ENCODE results near the gene GCN1. TPM values are rescaled to one million over a fixed set of nuclear protein-coding genes. Genes with fewer than 3 reads are reported as not detected.
A peak's percentile ranks its signal among the peaks of the same experiment; 100 is the strongest.

GCN1 gene
- total RNA-seq, 6 experiments from 2014 or later = 76.5 to 102 (median 83.1) TPM

DNA sequence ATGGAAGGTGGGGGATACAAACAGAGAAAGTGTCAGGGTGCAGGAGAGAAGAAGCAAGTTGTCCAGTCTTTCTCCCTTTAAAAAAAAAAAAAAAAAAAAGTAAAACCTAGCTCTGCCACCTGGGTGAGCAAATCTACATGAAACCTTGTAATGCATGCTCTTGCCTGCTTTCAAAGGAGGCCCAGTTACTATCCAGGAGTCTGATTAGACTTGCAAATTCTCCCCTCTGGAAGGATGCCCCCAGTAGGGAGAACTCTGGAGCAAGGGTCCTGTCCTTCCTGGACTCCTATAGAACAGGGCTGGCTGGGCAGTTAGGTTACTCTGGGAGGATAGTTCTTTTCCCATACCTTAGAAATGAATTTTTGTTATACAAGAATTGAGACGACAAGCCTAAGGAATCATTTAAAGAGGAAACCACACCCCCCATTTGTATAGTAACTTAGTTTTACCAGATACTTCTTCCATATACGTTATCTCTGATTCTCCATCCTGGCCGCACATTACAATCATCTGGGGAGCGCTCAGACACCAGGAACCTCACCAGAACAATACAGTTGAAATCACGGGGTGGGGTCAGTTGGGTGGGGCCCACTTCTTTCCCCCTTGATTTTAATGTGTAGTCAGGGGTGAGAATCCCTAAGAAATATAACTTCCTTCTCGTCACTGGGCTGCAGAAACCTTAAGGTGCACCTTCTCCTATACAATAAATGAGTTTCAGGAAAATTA is 108.4 kb downstream of the GCN1 start:
- Mint-ChIP-seq H3K9me3 (no peaks in the 10 kb centered on the region), H3K4me3 (peak overlapping the region; percentile 88), H3K27me3 (ENCODE audit: insufficient read depth) (peaks cover 12% of the 10 kb centered on the region)

DNA sequence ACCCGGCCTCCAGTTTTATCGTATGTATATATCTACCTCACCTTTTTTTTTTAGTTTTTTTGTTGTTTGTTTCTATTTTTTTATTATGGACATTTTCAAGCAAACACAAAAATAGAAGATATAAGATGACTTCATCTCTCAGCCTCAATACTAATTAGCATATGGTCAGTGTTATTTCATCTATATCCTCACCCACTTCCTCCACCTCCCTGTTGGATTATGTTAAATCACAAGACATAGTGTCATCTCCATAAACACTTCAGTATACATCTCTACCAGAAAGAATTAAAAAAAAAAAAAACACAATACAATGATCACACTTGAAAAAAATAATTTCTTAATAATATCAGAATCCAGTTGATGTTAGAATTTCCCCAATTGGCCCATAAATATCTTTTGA is 112.9 kb downstream of the GCN1 start:
- peaks cover 21% of the 10 kb centered on the region for H3K27me3 Mint-ChIP-seq (ENCODE audit: insufficient read depth)
- no peak overlapping the region for H3K4me3 Mint-ChIP-seq
- TF ChIP-seq, protein P1, sequence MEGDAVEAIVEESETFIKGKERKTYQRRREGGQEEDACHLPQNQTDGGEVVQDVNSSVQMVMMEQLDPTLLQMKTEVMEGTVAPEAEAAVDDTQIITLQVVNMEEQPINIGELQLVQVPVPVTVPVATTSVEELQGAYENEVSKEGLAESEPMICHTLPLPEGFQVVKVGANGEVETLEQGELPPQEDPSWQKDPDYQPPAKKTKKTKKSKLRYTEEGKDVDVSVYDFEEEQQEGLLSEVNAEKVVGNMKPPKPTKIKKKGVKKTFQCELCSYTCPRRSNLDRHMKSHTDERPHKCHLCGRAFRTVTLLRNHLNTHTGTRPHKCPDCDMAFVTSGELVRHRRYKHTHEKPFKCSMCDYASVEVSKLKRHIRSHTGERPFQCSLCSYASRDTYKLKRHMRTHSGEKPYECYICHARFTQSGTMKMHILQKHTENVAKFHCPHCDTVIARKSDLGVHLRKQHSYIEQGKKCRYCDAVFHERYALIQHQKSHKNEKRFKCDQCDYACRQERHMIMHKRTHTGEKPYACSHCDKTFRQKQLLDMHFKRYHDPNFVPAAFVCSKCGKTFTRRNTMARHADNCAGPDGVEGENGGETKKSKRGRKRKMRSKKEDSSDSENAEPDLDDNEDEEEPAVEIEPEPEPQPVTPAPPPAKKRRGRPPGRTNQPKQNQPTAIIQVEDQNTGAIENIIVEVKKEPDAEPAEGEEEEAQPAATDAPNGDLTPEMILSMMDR (IDR thresholded peaks at IDR 0.05) = no peak
- H3K27ac Mint-ChIP-seq = no peak overlapping the region
- H3K9me3 Mint-ChIP-seq = no peaks in the 10 kb centered on the region
- DNase-seq = no peak
- no peaks in the 10 kb centered on the region for H3K36me3 Mint-ChIP-seq (ENCODE audit: low read depth)
- H3K4me1 Mint-ChIP-seq (ENCODE audit: low read depth) = peaks cover 16% of the 10 kb centered on the region

More for the DNA sequence above, 108.4 kb downstream of the GCN1 start:
- no peak for DNase-seq
- Mint-ChIP-seq H3K27ac (peak overlapping the region; percentile 93), H3K4me1 (ENCODE audit: low read depth) (peaks cover 18% of the 10 kb centered on the region), H3K36me3 (ENCODE audit: low read depth) (peaks cover 3% of the 10 kb centered on the region; the same call in 1 of the 2 replicates)
- TF ChIP-seq, protein P1 (IDR thresholded peaks at IDR 0.05) = no peak

DNA sequence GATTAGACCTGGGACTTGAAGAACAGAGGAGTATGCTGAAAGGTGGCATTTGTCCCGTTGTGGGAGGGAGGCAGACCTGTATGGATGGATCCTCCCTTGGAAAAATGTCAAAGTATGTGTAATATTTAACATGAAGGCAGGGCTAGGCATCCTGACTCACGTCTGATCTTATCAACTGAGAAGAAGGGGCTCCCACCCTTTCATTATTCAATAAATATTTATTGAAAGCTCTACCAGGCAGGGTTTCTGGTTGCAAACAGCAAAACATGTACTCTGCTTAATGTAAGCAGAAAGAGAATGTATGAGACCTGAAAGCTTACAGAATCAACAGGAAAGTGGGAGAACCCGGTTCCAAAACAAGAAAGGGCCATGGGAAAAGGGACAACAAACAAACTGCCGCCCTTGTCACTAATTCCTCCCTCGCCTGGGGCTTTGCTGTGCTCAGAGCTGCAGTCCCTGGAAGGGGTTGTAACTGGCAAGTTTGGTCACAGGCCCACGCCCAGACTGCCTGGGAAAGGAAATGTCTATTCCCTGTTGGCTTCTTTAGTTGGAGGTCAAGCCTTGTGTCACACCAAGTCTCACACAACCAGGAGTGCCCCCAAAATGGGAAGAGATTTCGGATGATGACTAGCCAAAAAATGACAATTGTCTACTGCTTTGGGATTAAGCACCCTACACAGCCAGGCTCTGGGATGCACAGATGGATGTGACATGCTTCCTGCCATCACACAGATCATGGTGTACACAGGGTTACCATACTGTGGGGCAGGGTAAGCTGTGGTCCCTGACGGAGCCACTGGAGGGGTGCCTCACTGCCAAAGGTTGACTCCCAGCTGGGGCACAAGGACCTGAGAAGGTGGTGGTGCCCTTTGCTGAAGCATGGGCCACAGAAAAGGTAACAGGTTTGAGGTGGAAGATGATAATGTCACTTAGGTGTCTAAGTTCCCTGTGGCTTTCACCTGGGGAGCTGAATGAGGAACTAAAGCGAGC is 114.8 kb downstream of the GCN1 start:
- Mint-ChIP-seq H3K4me3 (no peak overlapping the region), H3K27ac (no peak overlapping the region)
- TF ChIP-seq, protein P1 (IDR thresholded peaks at IDR 0.05) = no peak

DNA sequence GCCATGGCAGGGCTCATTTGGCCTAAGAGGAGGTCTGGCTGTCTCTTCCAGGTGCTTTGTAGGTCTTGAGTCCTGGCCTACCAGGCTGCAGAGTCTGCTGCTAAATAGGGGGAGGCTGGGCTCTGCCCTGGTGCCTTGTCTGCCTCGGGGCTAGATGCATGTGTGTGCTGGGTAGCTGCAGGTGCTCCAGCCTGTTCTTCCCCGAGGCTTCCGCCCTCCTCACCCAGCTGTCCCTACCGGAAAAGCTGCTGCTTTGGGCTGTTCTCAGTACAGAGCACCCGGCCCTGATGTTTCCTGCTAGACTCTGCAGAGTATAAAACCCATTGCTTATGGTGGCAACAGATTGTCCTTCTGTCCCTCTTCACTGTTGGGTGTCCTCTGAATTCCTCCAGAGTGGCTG is 115.6 kb downstream of the GCN1 start:
- no peaks in the 10 kb centered on the region for H3K36me3 Mint-ChIP-seq (ENCODE audit: low read depth)
- H3K4me1 Mint-ChIP-seq (ENCODE audit: low read depth) = peaks cover 8% of the 10 kb centered on the region
- no peak for DNase-seq
- no peak overlapping the region for H3K27ac Mint-ChIP-seq
- no peaks in the 10 kb centered on the region for H3K9me3 Mint-ChIP-seq
- no peak overlapping the region for H3K4me3 Mint-ChIP-seq
- TF ChIP-seq, protein P1 (IDR thresholded peaks at IDR 0.05) = no peak
- H3K27me3 Mint-ChIP-seq (ENCODE audit: insufficient read depth) = peaks cover 40% of the 10 kb centered on the region

More for the DNA sequence above, 114.8 kb downstream of the GCN1 start:
- Mint-ChIP-seq H3K36me3 (ENCODE audit: low read depth) (no peaks in the 10 kb centered on the region), H3K9me3 (no peaks in the 10 kb centered on the region), H3K4me1 (ENCODE audit: low read depth) (peaks cover 8% of the 10 kb centered on the region), H3K27me3 (ENCODE audit: insufficient read depth) (peaks cover 33% of the 10 kb centered on the region)
- DNase-seq = peak; percentile 10

DNA sequence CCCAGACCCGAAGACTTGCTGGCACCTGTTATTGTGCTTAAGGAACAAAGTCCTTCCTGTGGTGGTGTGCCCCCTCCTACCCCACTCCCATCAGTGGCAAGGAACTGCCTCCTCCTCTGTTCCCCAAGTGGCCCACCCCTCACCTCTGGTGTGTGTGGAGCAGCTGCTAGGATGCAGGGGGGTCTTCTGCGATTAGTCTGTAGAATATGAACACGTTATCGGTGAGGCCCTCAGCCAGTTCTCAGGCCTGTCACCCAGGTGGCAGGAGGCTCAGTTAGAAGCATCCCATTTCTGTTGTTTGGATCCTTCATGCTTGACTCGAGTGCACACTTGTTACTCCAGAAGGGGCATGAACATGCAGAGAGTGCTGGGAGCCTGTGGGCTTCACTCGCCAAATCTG is 117.3 kb downstream of the GCN1 start:
- Mint-ChIP-seq H3K4me3 (no peak overlapping the region), H3K4me1 (ENCODE audit: low read depth) (peaks cover 8% of the 10 kb centered on the region), H3K36me3 (ENCODE audit: low read depth) (no peaks in the 10 kb centered on the region), H3K27ac (no peak overlapping the region), H3K27me3 (ENCODE audit: insufficient read depth) (peaks cover 42% of the 10 kb centered on the region), H3K9me3 (no peaks in the 10 kb centered on the region)
- DNase-seq = no peak
- TF ChIP-seq, protein P1 (IDR thresholded peaks at IDR 0.05) = no peak

Small RNA genes within 50 kb of the gene (microRNA-seq; reads per million reads assigned to microRNA genes)
- gene MIR4498 = 2.3 reads per million

Other genes starting within 250 kb of the GCN1 start
- under 1 TPM in 1 of 6 experiments, not detected in 5; 0.05 TPM for gene BICDL1, start 205.5 kb downstream of the GCN1 start, total RNA-seq (2021; fragmentation: NEBNext Ultra II Directional; extraction: Animal tissue kit (Norgen Biotek cat#: 25700))
- 10 to 100 TPM; 50.5 to 62.0 (median 55.3) TPM for gene RAB35, start 78.0 kb downstream of the GCN1 start, total RNA-seq (2021; fragmentation: NEBNext Ultra II Directional; extraction: Animal tissue kit (Norgen Biotek cat#: 25700))
- gene RPLP0, start 6.4 kb upstream of the GCN1 start, total RNA-seq (2021; fragmentation: NEBNext Ultra II Directional; extraction: Animal tissue kit (Norgen Biotek cat#: 25700)) = 1,000 to 10,000 TPM; 2,131 to 2,494 (median 2,241) TPM
- 100 to 1,000 TPM; 219 to 290 (median 253) TPM for gene PXN, start 71.0 kb upstream of the GCN1 start, total RNA-seq (2021; fragmentation: NEBNext Ultra II Directional; extraction: Animal tissue kit (Norgen Biotek cat#: 25700))
- gene RNU4-2, start 97.2 kb upstream of the GCN1 start, total RNA-seq (2021; fragmentation: NEBNext Ultra II Directional; extraction: Animal tissue kit (Norgen Biotek cat#: 25700)) = 1,000 to 10,000 TPM in 5 of 6 experiments, 100 to 1,000 TPM in 1; 743 to 2,047 (median 1,452) TPM
- gene RNU4-1, start 98.5 kb upstream of the GCN1 start, total RNA-seq (2021; fragmentation: NEBNext Ultra II Directional; extraction: Animal tissue kit (Norgen Biotek cat#: 25700)) = 1,000 to 10,000 TPM in 4 of 6 experiments, 100 to 1,000 TPM in 2; 766 to 1,512 (median 1,200) TPM
- 1 to 10 TPM in 3 of 6 experiments, under 1 TPM in 3; 0.84 to 2.1 (median 1.1) TPM for gene SIRT4, start 107.6 kb upstream of the GCN1 start, total RNA-seq (2021; fragmentation: NEBNext Ultra II Directional; extraction: Animal tissue kit (Norgen Biotek cat#: 25700))
- gene PLA2G1B, start 133.1 kb upstream of the GCN1 start, total RNA-seq (2021; fragmentation: NEBNext Ultra II Directional; extraction: Animal tissue kit (Norgen Biotek cat#: 25700)) = not detected
- not detected for gene MSI1, start 174.4 kb upstream of the GCN1 start, total RNA-seq (2021; fragmentation: NEBNext Ultra II Directional; extraction: Animal tissue kit (Norgen Biotek cat#: 25700))
- gene COX6A1, start 243.4 kb upstream of the GCN1 start, total RNA-seq (2021; fragmentation: NEBNext Ultra II Directional; extraction: Animal tissue kit (Norgen Biotek cat#: 25700)) = 100 to 1,000 TPM; 356 to 391 (median 373) TPM